ENCODE data around the gene TRPC4.

Gene TRPC4

GRCh38 chr13:37741536-37741935, 128.0 kb downstream of the TRPC4 start:
- H3K4me1 ChIP-seq (ENCODE audit: low read length) = no peaks in the 10 kb centered on the region
- no peak overlapping the region for H3K4me2 ChIP-seq (ENCODE audit: low read length)
- no peaks in the 10 kb centered on the region for H4K20me1 ChIP-seq (ENCODE audit: insufficient read depth, low read length)
- H3K27me3 ChIP-seq (ENCODE audit: low read depth, low read length) = no peaks in the 10 kb centered on the region
- H3K27ac ChIP-seq (ENCODE audit: low read length) = no peak overlapping the region
- no peak overlapping the region for H2AFZ ChIP-seq (ENCODE audit: low read depth, low read length)
- no peaks in the 10 kb centered on the region for H3K79me2 ChIP-seq (ENCODE audit: low read length)
- no peak overlapping the region for H3K9ac ChIP-seq (ENCODE audit: low read length)
- H3K9me3 ChIP-seq (ENCODE audit: insufficient read depth, low read length) = no peaks in the 10 kb centered on the region
- no peaks in the 10 kb centered on the region for H3K36me3 ChIP-seq (replicated peaks; ENCODE audit: low read depth, low read length)
- TF ChIP-seq CTCF (IDR thresholded peaks at IDR 0.05; ENCODE audit: low read depth, low read length) (no peak), EZH2phosphoT487 (IDR thresholded peaks at IDR 0.05; ENCODE audit: low read depth) (no peak)
- H3K4me3 ChIP-seq (ENCODE audit: low read length) = no peak overlapping the region

GRCh38 chr13:37736045-37736444, 133.5 kb downstream of the TRPC4 start:
- TF ChIP-seq EZH2phosphoT487 (IDR thresholded peaks at IDR 0.05; ENCODE audit: low read depth) (no peak), CTCF (IDR thresholded peaks at IDR 0.05; ENCODE audit: low read depth, low read length) (no peak)
- H3K36me3 ChIP-seq (replicated peaks; ENCODE audit: low read depth, low read length) = no peaks in the 10 kb centered on the region
- H3K79me2 ChIP-seq (ENCODE audit: low read length) = no peaks in the 10 kb centered on the region
- no peak overlapping the region for H2AFZ ChIP-seq (ENCODE audit: low read depth, low read length)
- no peaks in the 10 kb centered on the region for H3K9me3 ChIP-seq (ENCODE audit: insufficient read depth, low read length)
- no peak overlapping the region for H3K27ac ChIP-seq (ENCODE audit: low read length)
- H3K9ac ChIP-seq (ENCODE audit: low read length) = no peak overlapping the region
- no peaks in the 10 kb centered on the region for H3K4me1 ChIP-seq (ENCODE audit: low read length)
- H3K27me3 ChIP-seq (ENCODE audit: low read depth, low read length) = no peaks in the 10 kb centered on the region
- no peaks in the 10 kb centered on the region for H4K20me1 ChIP-seq (ENCODE audit: insufficient read depth, low read length)
- no peak overlapping the region for H3K4me2 ChIP-seq (ENCODE audit: low read length)
- H3K4me3 ChIP-seq (ENCODE audit: low read length) = no peak overlapping the region

- Histone ChIP-seq H3K27me3 (ENCODE audit: low read depth, low read length) (no peaks in the 10 kb centered on the region), H3K4me2 (ENCODE audit: low read length) (no peak overlapping the region), H2AFZ (ENCODE audit: low read depth, low read length) (no peak overlapping the region), H4K20me1 (ENCODE audit: insufficient read depth, low read length) (no peaks in the 10 kb centered on the region), H3K79me2 (ENCODE audit: low read length) (no peaks in the 10 kb centered on the region), H3K27ac (ENCODE audit: low read length) (no peak overlapping the region), H3K36me3 (replicated peaks; ENCODE audit: low read depth, low read length) (no peaks in the 10 kb centered on the region), H3K4me3 (ENCODE audit: low read length) (no peak overlapping the region), H3K9me3 (ENCODE audit: insufficient read depth, low read length) (no peaks in the 10 kb centered on the region), H3K4me1 (ENCODE audit: low read length) (no peaks in the 10 kb centered on the region), H3K9ac (ENCODE audit: low read length) (no peak overlapping the region)
- TF ChIP-seq EZH2phosphoT487 (IDR thresholded peaks at IDR 0.05; ENCODE audit: low read depth) = no peak
- no peak for TF ChIP-seq CTCF (IDR thresholded peaks at IDR 0.05; ENCODE audit: low read depth, low read length)
Observed at GRCh38 chr13:37735293-37735692, 134.3 kb downstream of the TRPC4 start.

- H4K20me1 ChIP-seq (ENCODE audit: insufficient read depth, low read length) = no peaks in the 10 kb centered on the region
- H3K4me2 ChIP-seq (ENCODE audit: low read length) = no peak overlapping the region
- H3K27ac ChIP-seq (ENCODE audit: low read length) = no peak overlapping the region
- H3K36me3 ChIP-seq (replicated peaks; ENCODE audit: low read depth, low read length) = no peaks in the 10 kb centered on the region
- TF ChIP-seq EZH2phosphoT487 (IDR thresholded peaks at IDR 0.05; ENCODE audit: low read depth) (no peak), CTCF (IDR thresholded peaks at IDR 0.05; ENCODE audit: low read depth, low read length) (no peak)
- H3K9ac ChIP-seq (ENCODE audit: low read length) = no peak overlapping the region
- H3K9me3 ChIP-seq (ENCODE audit: insufficient read depth, low read length) = no peaks in the 10 kb centered on the region
- no peak overlapping the region for H2AFZ ChIP-seq (ENCODE audit: low read depth, low read length)
- H3K4me1 ChIP-seq (ENCODE audit: low read length) = no peaks in the 10 kb centered on the region
- H3K79me2 ChIP-seq (ENCODE audit: low read length) = no peaks in the 10 kb centered on the region
- H3K4me3 ChIP-seq (ENCODE audit: low read length) = no peak overlapping the region
- H3K27me3 ChIP-seq (ENCODE audit: low read depth, low read length) = no peaks in the 10 kb centered on the region
Observed at GRCh38 chr13:37729876-37730275, 139.7 kb downstream of the TRPC4 start.

Measured in OCI-LY3 (cell line).